HepG2 (cell line): ENCODE measurements around the gene MEIS1. TPM values are rescaled to one million over a fixed set of nuclear protein-coding genes. Genes with fewer than 3 reads are reported as not detected.

Source experiments
- EP300 ChIP-seq, 3 experiments: sonication (generic) in 1 of 3; formaldehyde crosslinking in 1 of 3; IDR thresholded peaks; 2 replicates each; pipeline versions ENCODE4 v1.5.1 to v1.6.1; 2011 to 2020; ENCODE audit warnings: low read depth in 2 of 3, low read length in 2 of 3, borderline replicate concordance in 1 of 3, improper control_type of control experiment in 1 of 3, mild to moderate bottlenecking in 1 of 3, missing genetic modification reagents in 1 of 3, moderate library complexity in 1 of 3
- HDAC2 ChIP-seq: sonication (generic); formaldehyde crosslinking; IDR thresholded peaks from 2 replicates; pipeline ENCODE4 v1.4.0; 2020; ENCODE audit warnings: missing genetic modification reagents
- HMG20A ChIP-seq: IDR thresholded peaks from 2 replicates; pipeline ENCODE4 v1.6.1; 2016; ENCODE audit warnings: borderline replicate concordance
- IKZF4 ChIP-seq: sonication (generic); formaldehyde crosslinking; IDR thresholded peaks from 2 replicates; pipeline ENCODE4 v1.5.1; 2020; ENCODE audit warnings: borderline replicate concordance, mild to moderate bottlenecking, low read depth, missing genetic modification reagents; ENCODE audit errors: not compliant biosample characterization
- MAZ ChIP-seq, 2 experiments: sonication (generic) in 1 of 2; formaldehyde crosslinking in 1 of 2; IDR thresholded peaks; 2 replicates each; pipeline versions ENCODE4 v1.5.0 to v1.6.1; 2012 to 2020; ENCODE audit warnings: low read depth in 2 of 2, mild to moderate bottlenecking in 2 of 2, borderline replicate concordance in 1 of 2, improper control_type of control experiment in 1 of 2, low read length in 1 of 2, missing genetic modification reagents in 1 of 2, moderate library complexity in 1 of 2
- NFE2L2 ChIP-seq: fragments of 150-350 bp; IDR thresholded peaks from 2 replicates; pipeline ENCODE4 v1.6.1; 2014; ENCODE audit warnings: low read length
- POLR2AphosphoS5 ChIP-seq: IDR thresholded peaks from 2 replicates; pipeline ENCODE4 v1.6.1; 2012; ENCODE audit warnings: low read depth, low read length
- SKI ChIP-seq: fragments of 450-650 bp; IDR thresholded peaks from one replicate; pipeline ENCODE4 v1.6.1; 2018; ENCODE audit warnings: mild to moderate bottlenecking; ENCODE audit not compliant: partially characterized antibody
- SOX13 ChIP-seq, 3 experiments: fragments of 450-650 bp in 1 of 3; sonication (generic) in 1 of 3; formaldehyde crosslinking in 1 of 3; IDR thresholded peaks in 2 of 3; conservative IDR thresholded peaks in 1 of 3; 2 replicates each; pipeline versions ENCODE4 v1.5.0 to v1.6.1; 2016 to 2020; ENCODE audit warnings: antibody characterized with exemption in 1 of 3, mild to moderate bottlenecking in 1 of 3, missing compliant biosample characterization in 1 of 3, missing genetic modification reagents in 1 of 3, moderate library complexity in 1 of 3
- TARDBP ChIP-seq: sonication (generic); formaldehyde crosslinking; IDR thresholded peaks from 2 replicates; pipeline ENCODE4 v1.8.0; 2022; ENCODE audit warnings: mild to moderate bottlenecking, missing genetic modification reagents
- TEAD3 ChIP-seq: optimal IDR thresholded peaks from 2 replicates; pipeline ENCODE3; 2016; ENCODE audit warnings: borderline replicate concordance
- ZC3H4 ChIP-seq: sonication (generic); formaldehyde crosslinking; IDR thresholded peaks from 2 replicates; pipeline ENCODE4 v1.4.0; 2020; ENCODE audit warnings: missing genetic modification reagents, borderline replicate concordance
- ZEB1 ChIP-seq: IDR thresholded peaks from 2 replicates; pipeline ENCODE4 v1.6.1; 2012; ENCODE audit warnings: mild to moderate bottlenecking, low read depth, inconsistent platforms; ENCODE audit not compliant: insufficient replicate concordance
- ZFAT ChIP-seq: sonication (generic); formaldehyde crosslinking; conservative IDR thresholded peaks from 2 replicates; pipeline ENCODE4 v1.8.1; 2023; ENCODE audit warnings: missing genetic modification reagents, inconsistent platforms
- ZMYM3 ChIP-seq: sonication (generic); formaldehyde crosslinking; IDR thresholded peaks from 2 replicates; pipeline ENCODE4 v1.5.1; 2020; ENCODE audit warnings: mild to moderate bottlenecking, missing genetic modification reagents
- ZNF326 ChIP-seq: sonication (generic); formaldehyde crosslinking; IDR thresholded peaks from 2 replicates; pipeline ENCODE4 v1.4.0; 2020; ENCODE audit warnings: missing genetic modification reagents, borderline replicate concordance
- ZNF768 ChIP-seq: sonication (generic); formaldehyde crosslinking; IDR thresholded peaks from 2 replicates; pipeline ENCODE4 v1.4.0; 2020; ENCODE audit warnings: missing genetic modification reagents
- ZNF816 ChIP-seq: sonication (generic); formaldehyde crosslinking; IDR thresholded peaks from 2 replicates; pipeline ENCODE4 v1.8.0; 2022; ENCODE audit warnings: missing genetic modification reagents, mild to moderate bottlenecking, borderline replicate concordance
- polyA plus RNA-seq, 8 experiments: library from polyadenylated mRNA; depleted of rRNA in 3 of 8; stranded (reverse) in 7 of 8; unstranded in 1 of 8; fragments of >200 nt; fragmentation: Illumina TruSeq in 4 of 8; extraction: Trizol in 4 of 8; gene quantifications; 2 replicates each; pipeline versions ENCODE4 v1.2.1 to v1.2.3, GENCODE V29; 2011 to 2016; ENCODE audit warnings: low read depth in 4 of 8, missing spikeins in 1 of 8, mixed read lengths in 1 of 8; ENCODE audit not compliant: insufficient read depth in 1 of 8
- total RNA-seq, 5 experiments: library from RNA; depleted of rRNA; stranded (reverse); fragments of >200 nt; fragmentation: Illumina TruSeq; extraction: Trizol; gene quantifications; 2 replicates each; pipeline ENCODE4 v1.2.3, GENCODE V29; 2016; ENCODE audit warnings: low read depth in 1 of 5
- TF ChIP-seq, protein P1 (sequence below): sonication (generic); formaldehyde crosslinking; IDR thresholded peaks from 2 replicates; pipeline ENCODE4 v1.5.1; 2020; ENCODE audit warnings: missing genetic modification reagents, mild to moderate bottlenecking, borderline replicate concordance
- TF ChIP-seq, protein P2 (sequence below): sonication (generic); formaldehyde crosslinking; IDR thresholded peaks from 2 replicates; pipeline ENCODE4 v1.8.1; 2023; ENCODE audit warnings: mild to moderate bottlenecking, moderate library complexity, missing genetic modification reagents
- TF ChIP-seq, protein P3 (sequence below): sonication (generic); formaldehyde crosslinking; IDR thresholded peaks from 2 replicates; pipeline ENCODE4 v1.4.0; 2020; ENCODE audit warnings: mild to moderate bottlenecking, missing genetic modification reagents
- TF ChIP-seq, protein P4 (sequence below), 2 experiments: sonication (generic) in 1 of 2; formaldehyde crosslinking in 1 of 2; IDR thresholded peaks; 2 replicates each; pipeline versions ENCODE4 v1.4.0 to v1.6.1; 2018 to 2020; ENCODE audit warnings: missing genetic modification reagents in 2 of 2, borderline replicate concordance in 1 of 2, low read depth in 1 of 2, mild to moderate bottlenecking in 1 of 2, missing biosample characterization in 1 of 2

Gene MEIS1
- total and polyA plus RNA-seq, 2 of the 13 experiments (the other 11 are each of a cell fraction or from before 2014, with no cell fraction given): 3.8 to 6.0 TPM

DNA sequence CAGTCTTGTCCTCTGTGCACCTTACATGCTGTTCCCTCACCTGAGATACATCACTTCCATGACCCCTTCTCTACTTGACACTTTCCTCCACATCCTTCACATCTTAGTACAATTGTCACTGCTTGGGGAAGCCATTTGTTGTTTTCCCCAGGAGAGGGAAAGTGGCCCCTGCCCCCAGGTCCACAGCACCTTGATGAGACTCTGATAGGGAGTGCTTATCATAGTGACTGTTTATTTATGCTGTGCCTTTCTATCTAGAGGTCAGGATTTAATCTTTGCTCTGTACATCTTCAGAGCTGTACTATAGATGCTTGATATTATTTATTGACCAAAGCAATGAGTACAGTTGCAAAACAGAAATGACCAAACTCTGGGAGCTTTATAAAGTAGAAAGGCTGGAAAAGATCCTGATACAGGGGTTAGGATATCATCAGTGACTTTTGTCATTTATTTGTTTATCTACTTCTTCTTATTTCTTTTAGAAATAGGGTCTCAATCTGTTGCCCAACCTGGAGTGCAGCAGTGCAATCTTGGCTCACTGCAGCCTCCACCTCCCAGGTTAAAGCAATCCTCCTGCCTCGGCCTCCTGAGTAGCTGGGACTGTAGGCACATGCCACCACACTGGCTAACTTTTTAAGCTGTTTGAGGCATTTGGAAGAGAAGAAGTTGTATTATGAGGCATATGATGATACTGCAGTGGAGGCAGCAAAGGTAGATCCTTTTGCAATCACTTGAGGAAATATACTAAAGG, 94.2 kb downstream of the MEIS1 start (continued):
- TF ChIP-seq ZEB1 (no peak), HMG20A (no peak), SOX13 (IDR thresholded peaks at IDR 0.05) (no peak), SOX13 (CRISPR knock-in tag; conservative IDR thresholded peaks at IDR 0.05 in 1 of 2, IDR thresholded peaks at IDR 0.05 in 1 of 2) (peak in 1 of 2 experiments; percentile 10; a peak in 1 of 4 replicates), HDAC2 (CRISPR knock-in tag) (0 out of 2 replicates have a peak, but pooled peaks have one; percentile 21), SKI (no peak), MAZ (IDR thresholded peaks at IDR 0.05; ENCODE audit: borderline replicate concordance, low read depth, low read length) (no peak), MAZ (CRISPR knock-in tag; IDR thresholded peaks at IDR 0.05; ENCODE audit: low read depth) (no peak), ZNF326 (CRISPR knock-in tag) (no peak), TEAD3 (CRISPR knock-in tag) (no peak), TARDBP (no peak), POLR2AphosphoS5 (no peak), ZC3H4 (CRISPR knock-in tag) (no peak), ZNF816 (CRISPR knock-in tag) (no peak), ZMYM3 (CRISPR knock-in tag) (peak; percentile 41), ZNF768 (CRISPR knock-in tag) (no peak), EP300 (IDR thresholded peaks at IDR 0.05; ENCODE audit: low read depth in 2 of 2, low read length in 2 of 2) (peak in 1 of 2 experiments; percentile 31; a peak in 1 of 4 replicates), EP300 (CRISPR knock-in tag; IDR thresholded peaks at IDR 0.05; ENCODE audit: borderline replicate concordance) (no peak), ZFAT (CRISPR knock-in tag) (no peak), NFE2L2 (no peak), IKZF4 (no peak)
- TF ChIP-seq, protein P1, sequence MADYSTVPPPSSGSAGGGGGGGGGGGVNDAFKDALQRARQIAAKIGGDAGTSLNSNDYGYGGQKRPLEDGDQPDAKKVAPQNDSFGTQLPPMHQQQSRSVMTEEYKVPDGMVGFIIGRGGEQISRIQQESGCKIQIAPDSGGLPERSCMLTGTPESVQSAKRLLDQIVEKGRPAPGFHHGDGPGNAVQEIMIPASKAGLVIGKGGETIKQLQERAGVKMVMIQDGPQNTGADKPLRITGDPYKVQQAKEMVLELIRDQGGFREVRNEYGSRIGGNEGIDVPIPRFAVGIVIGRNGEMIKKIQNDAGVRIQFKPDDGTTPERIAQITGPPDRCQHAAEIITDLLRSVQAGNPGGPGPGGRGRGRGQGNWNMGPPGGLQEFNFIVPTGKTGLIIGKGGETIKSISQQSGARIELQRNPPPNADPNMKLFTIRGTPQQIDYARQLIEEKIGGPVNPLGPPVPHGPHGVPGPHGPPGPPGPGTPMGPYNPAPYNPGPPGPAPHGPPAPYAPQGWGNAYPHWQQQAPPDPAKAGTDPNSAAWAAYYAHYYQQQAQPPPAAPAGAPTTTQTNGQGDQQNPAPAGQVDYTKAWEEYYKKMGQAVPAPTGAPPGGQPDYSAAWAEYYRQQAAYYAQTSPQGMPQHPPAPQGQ (CRISPR knock-in tag): no peak
- TF ChIP-seq, protein P2, sequence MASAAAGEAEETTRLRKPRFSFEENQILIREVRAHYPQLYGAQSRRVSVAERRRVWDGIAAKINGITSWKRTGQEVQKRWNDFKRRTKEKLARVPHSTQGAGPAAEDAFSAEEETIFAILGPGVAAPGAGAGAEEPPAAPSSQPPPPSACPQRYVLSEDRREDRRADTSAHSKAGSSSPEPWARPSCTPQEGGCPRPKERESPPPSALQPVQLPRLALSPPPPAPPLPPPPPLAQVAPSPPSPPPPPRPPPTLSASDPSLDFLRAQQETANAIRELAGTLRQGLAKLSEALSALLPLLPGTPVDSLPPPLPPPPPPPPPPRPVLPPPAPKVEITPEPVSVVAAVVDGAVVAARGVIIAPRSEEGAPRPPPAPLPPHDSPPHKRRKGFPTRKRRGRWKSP (CRISPR knock-in tag): no peak
- TF ChIP-seq, protein P3, sequence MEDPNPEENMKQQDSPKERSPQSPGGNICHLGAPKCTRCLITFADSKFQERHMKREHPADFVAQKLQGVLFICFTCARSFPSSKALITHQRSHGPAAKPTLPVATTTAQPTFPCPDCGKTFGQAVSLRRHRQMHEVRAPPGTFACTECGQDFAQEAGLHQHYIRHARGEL: no peak
- TF ChIP-seq, protein P4, sequence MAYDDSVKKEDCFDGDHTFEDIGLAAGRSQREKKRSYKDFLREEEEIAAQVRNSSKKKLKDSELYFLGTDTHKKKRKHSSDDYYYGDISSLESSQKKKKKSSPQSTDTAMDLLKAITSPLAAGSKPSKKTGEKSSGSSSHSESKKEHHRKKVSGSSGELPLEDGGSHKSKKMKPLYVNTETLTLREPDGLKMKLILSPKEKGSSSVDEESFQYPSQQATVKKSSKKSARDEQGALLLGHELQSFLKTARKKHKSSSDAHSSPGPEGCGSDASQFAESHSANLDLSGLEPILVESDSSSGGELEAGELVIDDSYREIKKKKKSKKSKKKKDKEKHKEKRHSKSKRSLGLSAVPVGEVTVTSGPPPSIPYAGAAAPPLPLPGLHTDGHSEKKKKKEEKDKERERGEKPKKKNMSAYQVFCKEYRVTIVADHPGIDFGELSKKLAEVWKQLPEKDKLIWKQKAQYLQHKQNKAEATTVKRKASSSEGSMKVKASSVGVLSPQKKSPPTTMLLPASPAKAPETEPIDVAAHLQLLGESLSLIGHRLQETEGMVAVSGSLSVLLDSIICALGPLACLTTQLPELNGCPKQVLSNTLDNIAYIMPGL (CRISPR knock-in tag; IDR thresholded peaks at IDR 0.05; ENCODE audit: borderline replicate concordance in 1 of 2, low read depth in 1 of 2): no peak
